Thyroid gland (tissue), 4 donors: ENCODE data around the gene DUSP12.

Source experiments
- CTCF ChIP-seq, 6 experiments: fragments of 200-600 bp in 3 of 6; fragments of 450-650 bp in 3 of 6; sonication (generic) in 3 of 6; IDR thresholded peaks; one replicate each; pipeline ENCODE4 v1.5.1; 2016 to 2019; ENCODE audit warnings: antibody characterized with exemption in 6 of 6, mild to moderate bottlenecking in 2 of 6, inconsistent platforms in 1 of 6, moderate library complexity in 1 of 6
- POLR2A ChIP-seq, 2 donors: fragments of 450-650 bp; IDR thresholded peaks; one replicate each; pipeline ENCODE4 v1.6.1; 2017; ENCODE audit warnings: antibody characterized with exemption in 2 of 2, mild to moderate bottlenecking in 2 of 2, moderate library complexity in 1 of 2

GRCh38 chr1:161766102-161766981, 16.8 kb downstream of the DUSP12 start, which contains the start of gene ATF6:
- TF ChIP-seq POLR2A (IDR thresholded peaks at IDR 0.05): peak in 1 of 2 donors; percentile 68
- TF ChIP-seq CTCF (IDR thresholded peaks at IDR 0.05): peak in 2 of 6 experiments; percentile 14 to 30
